Ascending aorta (tissue), 2 donors: Measurements from ENCODE around the gene FAM228A. TPM values are rescaled to one million over a fixed set of nuclear protein-coding genes. Genes with fewer than 3 reads are reported as not detected.

Experiments used
- DNase-seq, 2 donors: peaks; one replicate each; pipeline ENCODE4 v3.0.0-alpha.2; 2019; ENCODE audit warnings: low spot score in 2 of 2
- H3K27ac ChIP-seq, 2 donors: fragments of 200-600 bp; sonication (generic); one replicate each; pipeline ENCODE4 v1.5.1; 2016 to 2017; ENCODE audit warnings: mild to moderate bottlenecking in 1 of 2
- H3K27me3 ChIP-seq: fragments of 200-600 bp; sonication (generic); one replicate; pipeline ENCODE4 v1.5.1; 2017
- H3K36me3 ChIP-seq, 2 donors: fragments of 200-600 bp; sonication (generic); one replicate each; pipeline ENCODE4 v1.5.1; 2016
- H3K4me1 ChIP-seq, 2 donors: fragments of 200-600 bp; sonication (generic); one replicate each; pipeline ENCODE4 v1.5.1; 2016 to 2017; ENCODE audit warnings: mild to moderate bottlenecking in 1 of 2
- H3K4me3 ChIP-seq, 2 donors: fragments of 200-600 bp; sonication (generic); one replicate each; pipeline ENCODE4 v1.5.1; 2016 to 2017; ENCODE audit warnings: mild to moderate bottlenecking in 1 of 2
- H3K9me3 ChIP-seq, 2 donors: fragments of 200-600 bp; sonication (generic); one replicate each; pipeline ENCODE4 v1.5.1; 2016
- CTCF ChIP-seq, 3 experiments: fragments of 200-600 bp in 2 of 3; fragments of 450-650 bp in 1 of 3; sonication (generic) in 2 of 3; IDR thresholded peaks; one replicate each; pipeline ENCODE4 v1.5.1; 2016 to 2019; ENCODE audit warnings: antibody characterized with exemption in 3 of 3, mild to moderate bottlenecking in 1 of 3, moderate library complexity in 1 of 3
- intact Hi-C: fragments of 100-400 bp; cut with DNase I; formaldehyde crosslinking; loops from one replicate; pipeline ENCODE4 v1.15.1; 2023
- total RNA-seq: library from RNA; depleted of rRNA; stranded (reverse); fragments of >200 nt; gene quantifications from one replicate; pipeline ENCODE4 v1.1.0, GENCODE V29; 2016

Gene FAM228A
- total RNA-seq, 1 donor from 2014 or later, result not detected

GRCh38 chr2:24208490-24208889, 33.6 kb downstream of the FAM228A start:
- Histone ChIP-seq H3K36me3 (peaks cover 72 to 95% of the 10 kb centered on the region in 2 donors), H3K4me1 (no peaks in the 10 kb centered on the region), H3K4me3 (no peak overlapping the region), H3K27ac (no peak overlapping the region), H3K27me3 (no peaks in the 10 kb centered on the region), H3K9me3 (no peaks in the 10 kb centered on the region)
- no peak for DNase-seq
- TF ChIP-seq CTCF (IDR thresholded peaks at IDR 0.05), result no peak
- intact Hi-C loops, result no loop called here

- Histone ChIP-seq H3K4me1 (no peaks in the 10 kb centered on the region), H3K4me3 (no peak overlapping the region), H3K36me3 (peaks cover 63 to 90% of the 10 kb centered on the region in 2 donors), H3K9me3 (no peaks in the 10 kb centered on the region), H3K27ac (no peak overlapping the region), H3K27me3 (no peaks in the 10 kb centered on the region)
- no peak for DNase-seq
- intact Hi-C loops, result no loop called here
- TF ChIP-seq CTCF (IDR thresholded peaks at IDR 0.05), result no peak
Observed at GRCh38 chr2:24209389-24210105, 34.7 kb downstream of the FAM228A start.

- Histone ChIP-seq H3K4me1 (no peaks in the 10 kb centered on the region), H3K9me3 (no peaks in the 10 kb centered on the region), H3K4me3 (no peak overlapping the region), H3K27me3 (no peaks in the 10 kb centered on the region), H3K27ac (no peak overlapping the region), H3K36me3 (peaks cover 63 to 88% of the 10 kb centered on the region in 2 donors)
- intact Hi-C loops, result no loop called here
- no peak for DNase-seq
- no peak for TF ChIP-seq CTCF (IDR thresholded peaks at IDR 0.05)
Observed at GRCh38 chr2:24210106-24210455, 35.2 kb downstream of the FAM228A start.

- Histone ChIP-seq H3K27me3 (no peaks in the 10 kb centered on the region), H3K9me3 (no peaks in the 10 kb centered on the region), H3K4me3 (no peak overlapping the region), H3K36me3 (peaks cover 63 to 88% of the 10 kb centered on the region in 2 donors), H3K4me1 (no peaks in the 10 kb centered on the region), H3K27ac (no peak overlapping the region)
- intact Hi-C loops, result no loop called here
- DNase-seq, result no peak
- no peak for TF ChIP-seq CTCF (IDR thresholded peaks at IDR 0.05)
Observed at GRCh38 chr2:24210723-24211122, 35.9 kb downstream of the FAM228A start.

- peaks cover 63 to 88% of the 10 kb centered on the region in 2 donors for H3K36me3 ChIP-seq
Observed at GRCh38 chr2:24211408-24211807, 36.6 kb downstream of the FAM228A start.

More at GRCh38 chr2:24211408-24211807, 36.6 kb downstream of the FAM228A start:
- Histone ChIP-seq H3K4me1 (no peaks in the 10 kb centered on the region), H3K4me3 (no peak overlapping the region), H3K9me3 (no peaks in the 10 kb centered on the region), H3K27me3 (no peaks in the 10 kb centered on the region), H3K27ac (no peak overlapping the region)
- DNase-seq, result no peak
- TF ChIP-seq CTCF (IDR thresholded peaks at IDR 0.05), result no peak
- intact Hi-C loops, result no loop called here
